ENCODE results near the gene MEIS2.

GRCh38 chr15:36931434-36931833 lies 168.9 kb downstream of the MEIS2 start:
- TF ChIP-seq CTCF (conservative IDR thresholded peaks at IDR 0.05; ENCODE audit: low read length) (no peak), EZH2phosphoT487 (IDR thresholded peaks at IDR 0.05; ENCODE audit: borderline replicate concordance) (no peak)
